Measurements from ENCODE around the gene HIVEP2. TPM values are rescaled to one million over a fixed set of nuclear protein-coding genes. Genes with fewer than 3 reads are reported as not detected.

The HIVEP2 gene
- total RNA-seq, 1 donor from 2014 or later, result 3.0 TPM

DNA sequence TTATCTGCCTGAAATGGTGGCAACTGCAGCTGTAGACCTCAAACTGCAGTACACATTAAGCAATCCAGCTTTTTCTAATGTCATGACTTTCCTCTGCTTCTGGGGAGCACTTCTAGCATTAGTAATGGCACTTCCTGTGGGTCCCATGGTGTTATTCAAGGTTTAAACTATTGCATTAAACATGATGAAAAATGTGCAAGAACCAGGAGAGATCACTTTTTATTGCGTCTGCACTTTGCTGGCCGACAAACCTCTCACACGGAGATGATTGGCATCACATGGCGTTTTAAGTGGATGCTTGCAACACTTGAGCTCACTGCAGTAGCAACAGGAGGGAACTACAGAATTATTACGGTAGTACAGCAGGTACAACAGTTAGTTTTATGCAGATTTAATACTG, 148.4 kb downstream of the HIVEP2 start:
- DNase-seq (ENCODE audit: low spot score) (no peak), ATAC-seq (no peak)

GRCh38 chr6:142796024-142796423, 149.0 kb downstream of the HIVEP2 start:
- ATAC-seq (no peak), DNase-seq (ENCODE audit: low spot score) (no peak)

- ATAC-seq, result no peak
Measured at GRCh38 chr6:142794424-142794823, 150.6 kb downstream of the HIVEP2 start.

GRCh38 chr6:142790257-142790656, 154.7 kb downstream of the HIVEP2 start:
- ATAC-seq (no peak), DNase-seq (ENCODE audit: low spot score) (no peak)

More at GRCh38 chr6:142794424-142794823, 150.6 kb downstream of the HIVEP2 start:
- no peak for DNase-seq (ENCODE audit: low spot score)

- ATAC-seq (no peak), DNase-seq (ENCODE audit: low spot score) (no peak)
Measured at GRCh38 chr6:142787422-142787821, 157.6 kb downstream of the HIVEP2 start.

DNA sequence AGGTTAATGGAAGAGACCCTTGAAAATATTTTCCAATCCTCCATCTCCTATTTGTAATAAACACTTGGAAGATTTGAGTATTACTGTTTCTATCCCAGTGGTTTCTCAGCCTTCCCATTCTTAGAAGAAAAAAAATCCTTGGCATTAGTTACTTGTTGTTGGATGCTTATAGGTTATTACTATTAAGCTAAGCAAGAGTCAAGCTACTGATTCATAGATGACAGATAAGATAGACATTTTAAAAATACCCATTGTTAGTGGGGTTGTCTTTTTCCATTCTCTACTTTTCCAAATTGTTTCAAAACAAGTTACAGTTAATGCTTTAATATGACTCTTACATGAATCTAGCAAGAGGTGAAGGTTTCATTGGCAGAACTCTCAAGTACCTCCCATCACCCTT, 158.5 kb downstream of the HIVEP2 start:
- DNase-seq (ENCODE audit: low spot score) (no peak), ATAC-seq (no peak)

DNA sequence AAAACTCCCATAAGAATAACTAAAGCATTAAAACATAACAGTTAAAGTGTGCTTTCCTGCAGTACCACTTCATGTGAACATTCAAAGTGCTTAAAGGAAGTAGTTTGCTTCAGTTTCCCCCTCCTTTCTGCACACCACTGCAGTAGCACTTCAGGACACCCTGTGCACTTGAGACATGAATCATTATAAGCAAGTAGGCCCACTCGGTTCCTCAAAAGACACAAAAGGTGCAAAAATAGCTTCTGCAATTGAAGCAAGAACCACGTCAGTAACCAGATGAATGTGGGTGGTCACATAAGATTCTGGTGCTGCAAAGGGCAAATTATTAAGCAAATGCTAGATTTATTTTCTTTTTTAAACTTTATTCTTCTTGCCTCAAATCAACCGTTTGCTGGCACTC, 160.6 kb downstream of the HIVEP2 start:
- ATAC-seq, result no peak
- DNase-seq (ENCODE audit: low spot score), result no peak

- no peak for DNase-seq (ENCODE audit: low spot score)
- ATAC-seq, result no peak
Measured at GRCh38 chr6:142783499-142783898, 161.5 kb downstream of the HIVEP2 start.

DNA sequence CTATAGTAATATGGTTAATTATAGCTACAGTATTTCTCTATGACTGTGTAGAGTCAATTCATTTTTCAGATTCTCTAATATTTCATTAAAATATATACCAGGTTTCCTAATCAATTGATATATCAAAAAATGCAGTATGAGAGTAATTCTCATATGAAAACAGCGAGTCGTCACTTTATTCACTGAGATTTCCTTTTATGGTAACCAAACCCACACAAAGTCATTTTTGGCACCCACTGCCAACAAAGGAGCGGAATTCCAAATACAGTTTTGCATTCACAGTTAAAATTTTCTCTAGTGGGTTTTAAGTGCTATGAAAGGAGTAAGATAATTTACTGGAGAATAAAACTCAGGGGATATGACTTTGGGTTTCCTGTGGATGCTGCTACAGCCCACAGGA, 163.8 kb downstream of the HIVEP2 start:
- ATAC-seq (no peak), DNase-seq (ENCODE audit: low spot score) (no peak)

- ATAC-seq (no peak), DNase-seq (ENCODE audit: low spot score) (no peak)
Measured at GRCh38 chr6:142773859-142774648, 170.9 kb downstream of the HIVEP2 start.

DNA sequence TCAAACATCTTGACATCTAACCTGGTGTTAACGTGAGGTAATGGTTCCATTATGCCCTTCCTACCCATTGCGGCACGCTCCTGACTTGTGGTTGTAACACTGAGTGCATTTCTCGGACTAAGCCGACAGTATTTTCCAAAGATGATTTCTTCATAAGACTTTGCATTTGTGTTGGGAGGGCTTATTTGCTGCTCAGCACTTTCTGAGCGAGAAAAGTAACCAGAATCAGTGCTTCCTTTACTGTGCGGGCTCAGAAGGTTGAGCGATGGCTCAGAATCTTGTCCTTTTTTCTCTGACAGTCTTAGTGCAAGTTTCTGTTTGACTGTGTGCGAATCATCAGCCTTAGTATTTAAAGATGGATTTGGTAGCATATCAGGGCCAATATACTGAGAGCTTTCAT, 171.7 kb downstream of the HIVEP2 start:
- no peak for DNase-seq (ENCODE audit: low spot score)
- no peak for ATAC-seq

GRCh38 chr6:142771162-142771561, 173.8 kb downstream of the HIVEP2 start:
- DNase-seq (ENCODE audit: low spot score) (no peak), ATAC-seq (no peak)

- DNase-seq (ENCODE audit: low spot score) (no peak), ATAC-seq (no peak)
Measured at GRCh38 chr6:142765306-142765705, 179.7 kb downstream of the HIVEP2 start.

DNA sequence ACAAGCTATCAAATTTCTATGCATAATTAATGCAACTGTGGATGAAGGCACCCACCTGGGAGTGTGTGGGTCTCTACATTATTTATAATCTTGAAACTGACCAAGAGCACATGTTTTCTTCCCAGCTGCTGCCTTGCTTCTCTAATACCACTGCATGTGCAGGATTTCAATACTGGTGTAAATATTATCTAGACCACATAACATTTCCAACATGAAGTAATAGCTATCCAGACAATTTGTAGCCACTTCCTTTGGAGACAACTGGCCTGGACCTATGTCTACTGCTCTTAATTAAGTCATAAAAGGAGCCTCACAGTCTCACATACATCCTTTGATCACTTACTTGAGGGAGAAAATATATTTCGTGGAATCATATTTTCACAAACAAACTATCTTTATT, 180.7 kb downstream of the HIVEP2 start:
- no peak for DNase-seq (ENCODE audit: low spot score)
- ATAC-seq, result no peak

GRCh38 chr6:142763205-142763604, 181.8 kb downstream of the HIVEP2 start:
- DNase-seq (ENCODE audit: low spot score) (no peak), ATAC-seq (no peak)

GRCh38 chr6:142761756-142762155, 183.2 kb downstream of the HIVEP2 start:
- ATAC-seq (no peak), DNase-seq (ENCODE audit: low spot score) (no peak)

DNA sequence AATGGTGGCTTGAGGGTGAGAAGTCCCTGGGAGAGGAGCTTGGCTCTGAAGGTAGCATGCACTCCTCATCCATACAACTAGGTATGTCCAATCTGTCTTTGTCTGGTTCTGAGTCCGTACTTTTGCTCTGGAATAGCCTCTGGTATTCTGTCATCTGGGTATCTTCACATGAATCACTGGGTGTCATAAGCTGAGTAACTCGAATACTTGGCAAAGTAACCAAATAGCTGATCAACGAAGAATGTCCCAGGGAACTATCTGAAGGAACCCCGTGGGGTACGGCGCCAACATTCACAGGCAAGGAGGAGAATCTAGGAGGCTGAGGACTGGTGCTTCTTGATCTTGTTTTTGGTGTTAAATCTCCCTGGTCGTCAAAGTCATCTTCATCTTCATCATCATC, 184.8 kb downstream of the HIVEP2 start:
- DNase-seq (ENCODE audit: low spot score) (no peak), ATAC-seq (no peak)

DNA sequence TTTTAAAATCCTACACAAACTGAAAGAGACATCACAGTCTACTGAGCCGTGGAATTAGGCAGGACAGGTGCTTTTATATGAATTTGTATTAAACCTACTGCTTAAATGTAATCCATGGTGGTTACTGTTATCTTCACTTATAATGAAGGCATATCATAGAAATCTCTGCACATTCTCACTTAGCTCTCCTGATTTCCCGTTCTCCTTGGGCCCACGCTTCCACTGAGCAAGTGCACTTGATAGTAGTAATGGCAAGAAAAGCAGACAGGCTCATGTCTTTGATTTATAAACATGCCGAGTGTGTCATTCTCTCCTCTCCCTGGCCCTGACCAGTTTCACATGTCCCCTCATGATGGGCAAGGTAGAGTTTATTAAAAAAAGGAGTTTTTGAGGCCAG, 186.3 kb downstream of the HIVEP2 start:
- DNase-seq (ENCODE audit: low spot score) (no peak), ATAC-seq (no peak)

DNA sequence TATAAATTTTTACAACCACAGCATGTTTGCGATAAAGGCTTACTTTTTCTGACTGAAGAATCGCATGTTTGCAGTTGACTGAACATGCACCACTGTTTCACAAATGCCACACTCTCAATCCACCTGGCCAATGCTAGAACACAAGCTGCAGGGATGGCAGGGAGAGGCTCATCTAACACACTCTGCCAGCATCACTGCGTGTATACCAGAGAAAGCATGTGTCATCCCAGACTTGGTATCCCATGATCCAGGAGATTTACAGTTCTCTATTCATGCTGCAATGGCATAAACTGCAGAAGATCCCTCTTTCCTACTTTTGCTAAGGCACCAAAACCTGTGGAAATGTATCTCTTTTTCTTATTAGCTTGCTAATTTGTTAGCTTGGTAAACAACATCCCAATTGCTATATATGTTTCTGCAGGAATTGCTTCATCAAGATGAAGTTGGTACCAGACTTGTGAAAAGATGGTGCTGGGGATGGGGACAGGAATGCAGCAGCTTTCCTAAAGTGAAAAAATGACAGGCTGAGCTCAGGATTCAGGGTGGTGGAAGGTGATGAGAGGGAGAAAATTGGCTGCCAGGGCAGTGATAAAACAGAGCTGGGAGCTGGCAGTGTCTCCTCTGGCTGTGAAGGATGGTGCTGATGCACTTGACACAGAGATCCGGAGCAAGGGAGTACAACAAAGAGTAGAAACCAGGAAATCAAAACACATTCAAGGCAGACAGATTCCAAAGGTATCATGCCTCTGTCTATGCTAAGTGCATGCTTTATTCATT, 186.9 kb downstream of the HIVEP2 start:
- DNase-seq (ENCODE audit: low spot score), result no peak
- no peak for ATAC-seq

GRCh38 chr6:142756215-142756630, 188.8 kb downstream of the HIVEP2 start:
- ATAC-seq (no peak), DNase-seq (ENCODE audit: low spot score) (no peak)

DNA sequence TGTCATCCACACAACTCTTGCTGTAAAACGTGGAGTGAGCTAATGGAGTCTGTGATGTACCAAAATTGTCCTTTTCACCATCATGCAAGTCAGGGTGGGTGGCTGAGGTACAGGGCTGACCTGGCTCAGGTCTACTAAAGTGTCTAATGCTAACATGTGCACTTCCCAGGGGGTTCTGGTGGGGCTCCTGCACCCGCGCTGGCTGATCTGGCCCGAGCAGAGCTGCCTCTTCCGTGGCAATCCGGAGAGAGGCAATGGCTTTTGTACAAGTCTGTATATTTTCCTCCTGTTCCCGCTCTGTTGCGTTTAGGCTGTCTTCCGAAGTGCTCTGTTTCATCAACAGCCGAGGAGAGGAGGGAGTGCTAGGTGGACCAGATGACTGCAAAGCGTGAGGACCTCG, 191.8 kb downstream of the HIVEP2 start:
- DNase-seq (ENCODE audit: low spot score) (no peak), ATAC-seq (no peak)

DNA sequence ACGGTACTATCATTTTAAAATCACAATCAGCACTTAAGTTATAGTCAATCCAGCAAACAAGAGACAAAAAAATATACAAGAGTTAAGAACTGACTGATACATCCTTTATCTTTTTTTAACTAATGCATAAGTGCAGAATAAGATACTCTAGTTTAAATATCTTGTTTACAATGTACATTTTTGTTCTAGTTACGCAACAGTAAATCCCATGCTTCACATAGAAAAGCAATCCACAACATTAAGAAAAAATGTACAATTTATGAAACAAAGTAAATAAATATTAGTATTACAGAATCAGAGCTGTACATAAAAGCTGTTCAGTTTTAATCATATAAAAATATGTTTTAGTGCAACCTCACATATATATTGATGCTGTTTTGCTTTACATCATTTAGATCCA, 192.6 kb downstream of the HIVEP2 start:
- DNase-seq (ENCODE audit: low spot score) (no peak), ATAC-seq (no peak)

All from left lobe of liver (tissue), 2 donors.